Nephron progenitor cell (in vitro differentiated cells): Measurements from ENCODE around the gene HOXA3.

ENCODE experiments used
- DNase-seq: peaks from one replicate; pipeline ENCODE4 v3.0.0; 2021
- H3K27ac Mint-ChIP-seq: 2 replicates; pipeline ENCODE4 v1.8.0; 2021; ENCODE audit warnings: mild to moderate bottlenecking, moderate library complexity, mixed read lengths
- H3K27me3 Mint-ChIP-seq: 2 replicates; pipeline ENCODE4 v1.8.0; 2021; ENCODE audit warnings: mild to moderate bottlenecking, low read depth, mixed read lengths; ENCODE audit not compliant: poor library complexity
- H3K36me3 Mint-ChIP-seq: 2 replicates; pipeline ENCODE4 v1.8.0; 2021; ENCODE audit warnings: low read depth, mixed read lengths
- H3K4me1 Mint-ChIP-seq: 2 replicates; pipeline ENCODE4 v1.8.0; 2021; ENCODE audit warnings: mixed read lengths
- H3K4me3 Mint-ChIP-seq: 2 replicates; pipeline ENCODE4 v1.8.0; 2021; ENCODE audit warnings: mild to moderate bottlenecking, moderate library complexity, mixed read lengths
- H3K9me3 Mint-ChIP-seq: 2 replicates; pipeline ENCODE4 v1.8.0; 2021; ENCODE audit warnings: mild to moderate bottlenecking, moderate library complexity, mixed read lengths
- CTCF ChIP-seq: fragments of 200-600 bp; sonication (generic); IDR thresholded peaks from 2 replicates; pipeline ENCODE4 v1.5.0; 2021; ENCODE audit warnings: antibody characterized with exemption

The HOXA3 gene

GRCh38 chr7:27064661-27065060 is 87.7 kb downstream of the HOXA3 start:
- no peaks in the 10 kb centered on the region for H3K9me3 Mint-ChIP-seq
- no peak overlapping the region for H3K4me3 Mint-ChIP-seq
- DNase-seq: no peak
- no peak overlapping the region for H3K27ac Mint-ChIP-seq
- H3K27me3 Mint-ChIP-seq: peaks cover 8% of the 10 kb centered on the region
- H3K36me3 Mint-ChIP-seq: no peaks in the 10 kb centered on the region
- no peak for TF ChIP-seq CTCF
- H3K4me1 Mint-ChIP-seq: peaks cover 18% of the 10 kb centered on the region

DNA sequence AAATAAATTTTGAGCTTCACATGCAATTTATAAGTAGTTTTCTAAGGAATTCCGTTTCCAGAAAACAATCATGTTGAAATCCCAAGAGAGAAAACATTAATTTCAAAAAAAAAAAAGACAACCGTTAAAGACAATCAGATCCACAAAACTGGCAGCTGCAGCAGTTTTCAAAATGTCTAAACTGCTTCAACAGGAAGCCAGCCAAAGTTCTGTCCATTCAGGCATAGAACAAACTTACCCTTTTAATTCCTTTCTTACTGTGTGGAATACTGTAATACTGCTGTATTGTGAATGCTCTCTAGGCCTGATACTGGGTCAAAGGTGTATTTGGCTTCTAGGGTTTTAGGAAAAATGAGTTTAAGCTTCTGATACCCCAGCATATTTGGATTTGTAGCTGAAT is 88.2 kb downstream of the HOXA3 start:
- DNase-seq: no peak

DNA sequence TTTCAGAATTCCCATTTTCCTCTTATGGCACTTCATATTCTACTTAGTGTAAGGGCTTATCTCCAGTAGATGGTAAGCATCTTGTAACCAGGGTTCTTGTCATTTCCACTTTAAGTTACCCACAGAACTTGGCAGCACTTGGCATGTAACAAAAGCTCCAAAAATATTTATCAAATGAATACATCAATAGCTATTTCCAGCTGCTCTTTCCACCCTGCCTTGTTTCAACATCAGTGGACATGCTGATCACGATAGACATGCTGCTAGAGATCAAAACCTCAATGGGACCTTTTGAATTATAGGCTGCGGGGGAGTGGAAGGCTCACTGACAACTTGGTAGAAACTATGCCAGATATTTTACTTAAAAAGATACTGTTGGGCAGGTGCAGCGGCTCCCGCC is 89.4 kb downstream of the HOXA3 start:
- TF ChIP-seq CTCF: no peak
- no peak for DNase-seq
- Mint-ChIP-seq H3K9me3 (no peaks in the 10 kb centered on the region), H3K4me1 (peaks cover 13% of the 10 kb centered on the region), H3K27ac (no peak overlapping the region), H3K4me3 (no peak overlapping the region), H3K27me3 (peaks cover 8% of the 10 kb centered on the region), H3K36me3 (no peaks in the 10 kb centered on the region)

More for the DNA sequence above, 88.2 kb downstream of the HOXA3 start:
- peaks cover 8% of the 10 kb centered on the region for H3K27me3 Mint-ChIP-seq
- H3K4me3 Mint-ChIP-seq: no peak overlapping the region
- no peak overlapping the region for H3K27ac Mint-ChIP-seq
- H3K4me1 Mint-ChIP-seq: peaks cover 18% of the 10 kb centered on the region
- no peaks in the 10 kb centered on the region for H3K36me3 Mint-ChIP-seq
- no peak for TF ChIP-seq CTCF
- H3K9me3 Mint-ChIP-seq: no peaks in the 10 kb centered on the region
